GM10266 (cell line): ENCODE measurements around the gene SLC10A7.

Experiments used
- DNase-seq: peaks from one replicate; pipeline ENCODE4 v3.0.0; 2012; ENCODE audit errors: extremely low spot score
- CTCF ChIP-seq: IDR thresholded peaks from 2 replicates; pipeline ENCODE4 v1.5.1; 2012; ENCODE audit warnings: mild to moderate bottlenecking, low read depth; ENCODE audit not compliant: control insufficient read depth, insufficient read depth; ENCODE audit errors: missing control alignments

Gene SLC10A7

GRCh38 chr4:146486565-146486964 is 35.2 kb downstream of the SLC10A7 start:
- DNase-seq, result peak; percentile 20
- no peak for TF ChIP-seq CTCF

DNA sequence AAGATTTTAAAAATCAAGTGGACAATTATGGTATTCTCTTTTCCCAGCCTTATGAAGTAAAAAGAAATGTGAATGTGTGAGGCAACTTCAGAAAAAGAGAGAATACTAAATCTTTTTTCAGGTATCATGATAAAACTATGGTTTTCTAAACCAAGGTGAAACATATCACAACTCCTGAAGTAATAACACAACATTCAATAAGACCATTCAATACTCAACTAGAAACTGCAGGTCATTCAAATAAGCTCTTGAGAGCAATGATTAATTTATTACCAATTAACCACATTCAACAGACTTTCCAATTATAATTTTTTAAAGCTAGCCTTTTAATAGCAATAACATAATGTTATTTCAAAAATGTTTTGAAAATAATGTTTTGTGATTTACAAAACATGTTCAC is 35.8 kb downstream of the SLC10A7 start:
- no peak for TF ChIP-seq CTCF
- no peak for DNase-seq

DNA sequence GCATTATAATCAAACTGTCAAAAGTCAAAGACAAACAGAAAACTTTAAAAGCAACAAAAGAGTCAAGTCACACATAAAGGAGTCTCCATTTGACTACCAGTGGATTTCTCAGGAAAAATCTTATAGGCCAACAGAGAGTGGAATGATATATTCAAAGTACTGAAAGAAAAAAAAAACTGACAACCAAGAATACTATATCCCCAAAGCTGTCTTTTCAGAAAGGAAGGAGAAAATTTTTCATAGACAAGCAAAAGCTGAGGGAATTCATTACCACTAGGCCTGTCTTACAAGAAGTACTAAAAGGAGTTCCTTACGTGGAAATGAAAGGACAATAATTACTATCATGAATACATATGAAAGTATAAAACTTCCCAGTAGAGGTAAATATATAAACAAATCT is 39.0 kb downstream of the SLC10A7 start:
- DNase-seq, result no peak
- no peak for TF ChIP-seq CTCF

DNA sequence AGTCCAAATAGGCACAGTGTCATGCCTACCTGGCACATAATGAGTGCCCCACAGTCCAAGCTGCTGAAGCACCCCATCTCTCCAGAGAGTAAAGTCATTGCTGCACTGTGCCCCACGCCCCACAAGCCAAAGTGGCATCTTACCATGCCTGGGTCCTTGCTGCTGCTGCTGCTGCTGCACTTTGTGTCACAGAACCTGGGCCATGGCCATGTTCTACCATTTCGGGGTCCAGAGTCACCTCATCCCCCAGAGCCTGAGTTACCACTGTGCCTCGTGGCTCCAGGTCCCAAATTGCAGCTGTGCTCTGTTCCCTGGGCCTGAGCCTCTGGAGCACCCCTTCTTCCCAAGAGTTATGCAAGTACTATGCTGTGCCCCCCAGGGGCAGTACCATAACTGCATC is 40.5 kb downstream of the SLC10A7 start:
- TF ChIP-seq CTCF, result no peak
- DNase-seq, result no peak

DNA sequence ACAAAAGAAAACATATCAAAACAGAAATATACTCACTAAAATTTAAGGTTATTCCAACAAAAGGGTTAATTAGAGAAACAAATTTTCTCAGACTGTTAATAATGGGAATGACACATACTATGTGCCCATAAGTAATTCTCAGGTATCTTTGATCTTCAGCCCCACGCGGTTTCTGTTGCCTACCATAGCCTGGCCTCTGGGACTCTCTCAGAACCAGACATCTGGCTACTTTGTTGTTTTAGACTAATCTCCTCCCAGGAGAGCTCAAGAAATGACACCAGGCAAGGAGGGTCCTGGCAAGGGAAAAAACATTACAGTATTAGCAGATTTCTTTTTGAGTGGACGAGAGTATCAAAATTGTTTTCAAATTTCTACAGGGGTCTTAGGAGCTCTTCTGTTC is 43.7 kb downstream of the SLC10A7 start:
- TF ChIP-seq CTCF, result no peak
- no peak for DNase-seq

- TF ChIP-seq CTCF, result no peak
- DNase-seq, result no peak
These were observed 44.7 kb downstream of the SLC10A7 start for GRCh38 chr4:146477054-146477453.

- no peak for TF ChIP-seq CTCF
- DNase-seq, result no peak
These were observed 49.3 kb downstream of the SLC10A7 start for GRCh38 chr4:146472404-146472803.
